ENCODE data around the gene C1orf167.

GRCh38 chr1:11807133-11807532, 45.1 kb downstream of the C1orf167 start:
- no peak for TF ChIP-seq CTCF (IDR thresholded peaks at IDR 0.05; ENCODE audit: low read depth, low read length, poor library complexity, severe bottlenecking)
- no peak for TF ChIP-seq EZH2phosphoT487 (IDR thresholded peaks at IDR 0.05; ENCODE audit: borderline replicate concordance, low read length)

All from DOHH2 (cell line).